PC-9 (cell line): Measurements from ENCODE around the gene CDH10. TPM values are rescaled to one million over a fixed set of nuclear protein-coding genes. Genes with fewer than 3 reads are reported as not detected.

Source experiments
- BruUV-seq: library from RNA; stranded (reverse); fragments of 400-500 nt; replicated peaks from 2 replicates; lab custom pipeline; 2021; lab: Mats Ljungman, UMichigan
- CTCF ChIA-PET: fragments of 300-600 bp; sonication (Branson Sonifier 250); formaldehyde crosslinking; loops from one replicate; lab custom pipeline; 2022; ENCODE audit warnings: antibody characterized with exemption; lab: Charles Lee
- POLR2A ChIA-PET: fragments of 300-600 bp; sonication (Branson Sonifier 250); formaldehyde crosslinking; loops from one replicate; lab custom pipeline; 2022; ENCODE audit warnings: antibody characterized with exemption; ENCODE audit not compliant: unreplicated experiment; lab: Charles Lee
- DNase-seq, 2 experiments: peaks; one replicate each; pipeline versions ENCODE4 v3.0.0 to v3.0.0-alpha.2; 2015 to 2022; ENCODE audit warnings: mixed read lengths in 1 of 2
- H2AFZ ChIP-seq: fragments of 200-600 bp; sonication (generic); 2 replicates; pipeline ENCODE4 v1.8.1; 2017; ENCODE audit warnings: antibody characterized with exemption
- H3F3A ChIP-seq: fragments of 200-600 bp; sonication (generic); 2 replicates; pipeline ENCODE4 v1.8.1; 2017; ENCODE audit warnings: antibody characterized with exemption, mild to moderate bottlenecking, low read depth; ENCODE audit not compliant: insufficient read depth
- H3K27ac ChIP-seq: fragments of 200-600 bp; sonication (generic); 2 replicates; pipeline ENCODE4 v1.6.1; 2016; ENCODE audit warnings: mixed run types
- H3K27me3 ChIP-seq: fragments of 200-600 bp; sonication (generic); 2 replicates; pipeline ENCODE4 v1.6.1; 2016; ENCODE audit warnings: low read depth, mixed run types; ENCODE audit not compliant: insufficient read depth
- H3K36me3 ChIP-seq: fragments of 200-600 bp; sonication (generic); 2 replicates; pipeline ENCODE4 v1.6.1; 2016; ENCODE audit warnings: low read depth, mixed run types
- H3K4me1 ChIP-seq: fragments of 200-600 bp; sonication (generic); replicated peaks from 2 replicates; pipeline ENCODE4 v1.6.1; 2016; ENCODE audit warnings: mixed run types; ENCODE audit not compliant: insufficient read depth
- H3K4me2 ChIP-seq: fragments of 200-600 bp; sonication (generic); 2 replicates; pipeline ENCODE4 v1.6.1; 2017; ENCODE audit warnings: mixed run types
- H3K4me3 ChIP-seq: fragments of 200-600 bp; sonication (generic); 2 replicates; pipeline ENCODE4 v1.6.1; 2016; ENCODE audit warnings: mixed run types
- H3K79me2 ChIP-seq: fragments of 200-600 bp; sonication (generic); 2 replicates; pipeline ENCODE4 v1.6.1; 2017; ENCODE audit warnings: low read depth, mixed run types
- H3K9me2 ChIP-seq: fragments of 200-600 bp; sonication (generic); 2 replicates; pipeline ENCODE4 v1.8.1; 2017; ENCODE audit warnings: mild to moderate bottlenecking; ENCODE audit not compliant: insufficient read depth
- H3K9me3 ChIP-seq: fragments of 200-600 bp; sonication (generic); 2 replicates; pipeline ENCODE4 v1.8.1; 2016; ENCODE audit warnings: low read depth; ENCODE audit not compliant: insufficient read depth
- H4K20me1 ChIP-seq: fragments of 200-600 bp; sonication (generic); 2 replicates; pipeline ENCODE4 v1.8.1; 2017; ENCODE audit not compliant: insufficient read depth
- CTCF ChIP-seq: fragments of 200-600 bp; sonication (generic); conservative IDR thresholded peaks from 2 replicates; pipeline ENCODE4 v1.6.1; 2017; ENCODE audit warnings: mixed run types, antibody characterized with exemption, mild to moderate bottlenecking, moderate library complexity
- EZH2 ChIP-seq: fragments of 200-600 bp; sonication (generic); IDR thresholded peaks from 2 replicates; pipeline ENCODE4 v1.8.0; 2017; ENCODE audit warnings: antibody characterized with exemption, low read depth
- intact Hi-C: fragments of 100-400 bp; cut with micrococcal nuclease; formaldehyde crosslinking; loops from one replicate; pipeline ENCODE4 v1.10.0; 2022; ENCODE audit not compliant: unreplicated experiment
- total RNA-seq: library from RNA; stranded (reverse); gene quantifications from 2 replicates; pipeline ENCODE4 v1.2.3, GENCODE V29; 2021

Gene CDH10
- total RNA-seq, 1 experiment from 2014 or later, result 0.20 TPM

GRCh38 chr5:24547132-24547531 lies 97.6 kb downstream of the CDH10 start:
- Histone ChIP-seq H3F3A (no peaks in the 10 kb centered on the region), H3K4me3 (no peak overlapping the region), H3K27me3 (no peaks in the 10 kb centered on the region), H3K36me3 (no peaks in the 10 kb centered on the region), H3K4me1 (no peaks in the 10 kb centered on the region), H3K27ac (no peak overlapping the region), H3K79me2 (no peaks in the 10 kb centered on the region), H4K20me1 (no peaks in the 10 kb centered on the region), H3K4me2 (no peak overlapping the region), H3K9me2 (no peaks in the 10 kb centered on the region; the same call in 1 of the 2 replicates), H2AFZ (no peak overlapping the region; the same call in 1 of the 2 replicates), H3K9me3 (no peaks in the 10 kb centered on the region)
- intact Hi-C loops, result no loop called here
- DNase-seq, result no peak
- TF ChIP-seq EZH2 (no peak), CTCF (no peak)
- ChIA-PET CTCF (no interaction called here), POLR2A (no interaction called here)
- no TSS peak for BruUV-seq

GRCh38 chr5:24539613-24540012 lies 105.2 kb downstream of the CDH10 start:
- TF ChIP-seq CTCF (no peak), EZH2 (no peak)
- H3K27ac ChIP-seq, result no peak overlapping the region

GRCh38 chr5:24538346-24538745 lies 106.4 kb downstream of the CDH10 start:
- Histone ChIP-seq H3K4me3 (no peak overlapping the region), H4K20me1 (peaks cover 3% of the 10 kb centered on the region; the same call in 1 of the 2 replicates), H2AFZ (no peak overlapping the region), H3K9me3 (no peaks in the 10 kb centered on the region), H3K9me2 (no peaks in the 10 kb centered on the region; the same call in 1 of the 2 replicates), H3K79me2 (no peaks in the 10 kb centered on the region), H3K27me3 (no peaks in the 10 kb centered on the region), H3K4me2 (no peak overlapping the region), H3F3A (no peaks in the 10 kb centered on the region), H3K4me1 (no peaks in the 10 kb centered on the region), H3K27ac (no peak overlapping the region), H3K36me3 (no peaks in the 10 kb centered on the region)
- POLR2A ChIA-PET, result no interaction called here
- CTCF ChIA-PET, result no interaction called here
- DNase-seq, result no peak
- TF ChIP-seq EZH2, result no peak
- TF ChIP-seq CTCF, result no peak
- no TSS peak for BruUV-seq
- intact Hi-C loops, result no loop called here

More at GRCh38 chr5:24539613-24540012, 105.2 kb downstream of the CDH10 start:
- DNase-seq, result no peak
- Histone ChIP-seq H3K4me1 (no peaks in the 10 kb centered on the region), H3K27me3 (no peaks in the 10 kb centered on the region), H3K4me2 (no peak overlapping the region), H3K79me2 (no peaks in the 10 kb centered on the region), H3K9me3 (no peaks in the 10 kb centered on the region), H4K20me1 (peaks cover 3% of the 10 kb centered on the region; the same call in 1 of the 2 replicates), H3K4me3 (no peak overlapping the region), H2AFZ (no peak overlapping the region), H3K9me2 (no peaks in the 10 kb centered on the region; the same call in 1 of the 2 replicates), H3F3A (no peaks in the 10 kb centered on the region), H3K36me3 (no peaks in the 10 kb centered on the region)
- POLR2A ChIA-PET, result no interaction called here
- intact Hi-C loops, result no loop called here
- BruUV-seq, result no TSS peak
- CTCF ChIA-PET, result interaction anchor here (0.7 kb wide), 1 partner anchor 61 kb away, joined by 3 read pairs; no protein-coding TSS in a partner anchor
